ENCODE results near the gene NEUROD6.

NEUROD6 gene

DNA sequence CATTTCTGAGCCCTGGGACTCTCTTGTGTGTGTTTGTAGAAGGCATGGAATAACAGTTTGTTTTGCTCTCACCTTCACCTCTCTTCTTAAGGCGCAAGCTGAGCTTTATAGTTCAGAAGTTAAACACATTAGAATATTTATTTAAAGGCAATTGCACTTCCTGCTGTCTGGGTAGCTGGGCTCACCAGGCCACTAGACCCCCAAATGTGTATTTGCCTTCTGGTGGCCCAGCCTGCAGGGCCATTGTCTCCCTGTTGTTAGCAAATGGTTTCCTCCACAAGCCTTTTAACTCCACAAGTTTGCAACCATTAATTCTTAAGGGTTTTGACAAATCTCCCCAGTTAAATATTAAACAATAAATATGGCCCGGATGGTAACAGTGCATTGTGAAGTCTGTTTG lies 31.1 kb upstream of the NEUROD6 start:
- Histone ChIP-seq H3K4me1 (ENCODE audit: control insufficient read depth in 1 of 2, insufficient read depth in 1 of 2, low read depth in 1 of 2, low read length in 1 of 2) (no peaks in the 10 kb centered on the region), H3K9me3 (no peaks in the 10 kb centered on the region), H3K27me3 (no peaks in the 10 kb centered on the region), H3K27ac (no peak overlapping the region), H3K4me3 (ENCODE audit: low read depth in 1 of 2, low read length in 1 of 2) (no peak overlapping the region), H3K36me3 (no peaks in the 10 kb centered on the region)
- TF ChIP-seq, protein P1, sequence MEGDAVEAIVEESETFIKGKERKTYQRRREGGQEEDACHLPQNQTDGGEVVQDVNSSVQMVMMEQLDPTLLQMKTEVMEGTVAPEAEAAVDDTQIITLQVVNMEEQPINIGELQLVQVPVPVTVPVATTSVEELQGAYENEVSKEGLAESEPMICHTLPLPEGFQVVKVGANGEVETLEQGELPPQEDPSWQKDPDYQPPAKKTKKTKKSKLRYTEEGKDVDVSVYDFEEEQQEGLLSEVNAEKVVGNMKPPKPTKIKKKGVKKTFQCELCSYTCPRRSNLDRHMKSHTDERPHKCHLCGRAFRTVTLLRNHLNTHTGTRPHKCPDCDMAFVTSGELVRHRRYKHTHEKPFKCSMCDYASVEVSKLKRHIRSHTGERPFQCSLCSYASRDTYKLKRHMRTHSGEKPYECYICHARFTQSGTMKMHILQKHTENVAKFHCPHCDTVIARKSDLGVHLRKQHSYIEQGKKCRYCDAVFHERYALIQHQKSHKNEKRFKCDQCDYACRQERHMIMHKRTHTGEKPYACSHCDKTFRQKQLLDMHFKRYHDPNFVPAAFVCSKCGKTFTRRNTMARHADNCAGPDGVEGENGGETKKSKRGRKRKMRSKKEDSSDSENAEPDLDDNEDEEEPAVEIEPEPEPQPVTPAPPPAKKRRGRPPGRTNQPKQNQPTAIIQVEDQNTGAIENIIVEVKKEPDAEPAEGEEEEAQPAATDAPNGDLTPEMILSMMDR (IDR thresholded peaks at IDR 0.05) = no peak

DNA sequence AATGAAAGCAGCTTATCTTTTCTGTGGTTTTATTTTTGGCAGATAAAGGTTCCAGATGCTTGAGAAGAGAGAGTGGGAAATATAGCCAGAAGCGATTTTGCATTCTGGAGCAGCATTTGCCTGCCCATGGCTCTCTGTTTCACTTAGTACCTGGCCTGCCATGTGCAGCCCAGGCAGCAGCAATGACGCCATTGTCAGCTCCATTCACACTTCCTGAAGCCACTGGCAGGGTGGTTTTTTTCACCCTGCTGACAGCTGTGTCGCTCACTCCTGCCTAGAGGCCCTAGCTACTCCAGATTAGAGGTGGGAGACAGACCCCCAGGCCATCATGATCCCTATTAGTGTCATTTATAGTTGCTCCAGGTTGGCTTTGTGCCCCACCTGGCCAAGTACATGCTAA lies 30.1 kb upstream of the NEUROD6 start:
- Histone ChIP-seq H3K9me3 (no peaks in the 10 kb centered on the region), H3K4me1 (ENCODE audit: control insufficient read depth in 1 of 2, insufficient read depth in 1 of 2, low read depth in 1 of 2, low read length in 1 of 2) (no peaks in the 10 kb centered on the region), H3K4me3 (ENCODE audit: low read depth in 1 of 2, low read length in 1 of 2) (no peak overlapping the region), H3K27ac (no peak overlapping the region), H3K36me3 (no peaks in the 10 kb centered on the region), H3K27me3 (no peaks in the 10 kb centered on the region)
- TF ChIP-seq, protein P1 (IDR thresholded peaks at IDR 0.05) = no peak

DNA sequence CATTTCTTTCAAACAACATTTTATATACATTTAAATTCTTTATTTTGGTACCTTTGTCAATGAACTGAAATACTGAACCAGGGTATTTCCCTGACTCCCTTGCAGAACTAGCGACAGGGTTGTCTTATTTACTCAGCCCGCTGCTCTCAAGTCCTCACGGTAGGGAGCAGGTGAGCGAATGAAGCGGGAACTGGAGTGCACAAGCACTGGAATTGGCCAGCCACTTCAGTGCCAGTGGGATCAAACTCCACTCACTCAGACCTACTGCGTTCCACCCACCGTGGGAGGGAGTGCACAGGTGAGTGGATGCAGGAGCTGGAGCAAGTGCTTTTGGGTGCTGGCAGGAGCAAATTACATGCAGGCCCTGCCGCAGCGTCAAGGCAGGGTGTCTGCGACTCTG lies 28.1 kb upstream of the NEUROD6 start:
- Histone ChIP-seq H3K36me3 (no peaks in the 10 kb centered on the region), H3K4me1 (ENCODE audit: control insufficient read depth in 1 of 2, insufficient read depth in 1 of 2, low read depth in 1 of 2, low read length in 1 of 2) (no peaks in the 10 kb centered on the region), H3K9me3 (no peaks in the 10 kb centered on the region), H3K4me3 (ENCODE audit: low read depth in 1 of 2, low read length in 1 of 2) (no peak overlapping the region), H3K27ac (no peak overlapping the region), H3K27me3 (no peaks in the 10 kb centered on the region)
- TF ChIP-seq, protein P1 (IDR thresholded peaks at IDR 0.05) = no peak

DNA sequence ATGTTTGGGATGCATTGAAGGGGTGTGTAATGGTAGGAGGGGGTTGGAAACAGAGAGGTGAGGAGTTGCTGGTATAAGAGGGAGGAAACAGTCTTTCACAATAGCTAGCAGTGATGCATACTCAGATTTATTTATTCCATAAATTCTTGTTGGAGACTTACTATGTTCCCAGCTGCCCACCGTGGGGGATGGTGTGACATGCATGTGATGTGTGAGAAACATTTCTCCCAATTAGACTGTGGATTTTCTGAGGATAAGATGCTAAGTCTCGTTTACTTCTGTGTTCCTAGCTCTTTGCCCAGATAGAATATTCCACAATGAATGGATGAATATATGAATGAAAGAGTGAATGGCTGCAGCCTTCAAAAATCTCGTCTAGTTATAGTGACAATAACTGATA lies 23.0 kb upstream of the NEUROD6 start:
- Histone ChIP-seq H3K9me3 (no peaks in the 10 kb centered on the region), H3K27me3 (no peaks in the 10 kb centered on the region), H3K4me1 (ENCODE audit: control insufficient read depth in 1 of 2, insufficient read depth in 1 of 2, low read depth in 1 of 2, low read length in 1 of 2) (no peaks in the 10 kb centered on the region), H3K4me3 (ENCODE audit: low read depth in 1 of 2, low read length in 1 of 2) (no peak overlapping the region), H3K27ac (no peak overlapping the region), H3K36me3 (no peaks in the 10 kb centered on the region)
- TF ChIP-seq, protein P1 (IDR thresholded peaks at IDR 0.05) = no peak

DNA sequence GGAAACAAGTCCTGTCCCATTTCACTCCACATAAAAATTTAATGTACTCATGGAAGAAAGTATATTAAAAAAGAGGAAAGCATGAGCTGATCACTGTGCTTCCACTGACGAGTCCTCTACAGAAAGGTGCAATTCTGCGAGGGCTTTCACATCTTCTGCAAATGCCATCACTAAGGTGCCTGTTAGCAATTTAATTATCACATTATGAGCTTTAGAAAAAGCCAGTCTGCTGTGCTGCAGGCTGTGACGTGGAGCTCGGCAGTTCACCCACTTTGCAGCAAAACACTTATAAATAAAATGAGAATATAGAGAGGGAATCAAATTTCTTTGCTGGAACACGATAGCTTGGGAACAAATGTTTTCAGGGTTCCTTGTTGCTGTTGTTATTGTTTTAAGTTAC lies 22.5 kb upstream of the NEUROD6 start:
- Histone ChIP-seq H3K27me3 (no peaks in the 10 kb centered on the region), H3K9me3 (no peaks in the 10 kb centered on the region), H3K27ac (no peak overlapping the region), H3K4me1 (ENCODE audit: control insufficient read depth in 1 of 2, insufficient read depth in 1 of 2, low read depth in 1 of 2, low read length in 1 of 2) (no peaks in the 10 kb centered on the region), H3K4me3 (ENCODE audit: low read depth in 1 of 2, low read length in 1 of 2) (no peak overlapping the region), H3K36me3 (no peaks in the 10 kb centered on the region)
- TF ChIP-seq, protein P1 (IDR thresholded peaks at IDR 0.05) = no peak

DNA sequence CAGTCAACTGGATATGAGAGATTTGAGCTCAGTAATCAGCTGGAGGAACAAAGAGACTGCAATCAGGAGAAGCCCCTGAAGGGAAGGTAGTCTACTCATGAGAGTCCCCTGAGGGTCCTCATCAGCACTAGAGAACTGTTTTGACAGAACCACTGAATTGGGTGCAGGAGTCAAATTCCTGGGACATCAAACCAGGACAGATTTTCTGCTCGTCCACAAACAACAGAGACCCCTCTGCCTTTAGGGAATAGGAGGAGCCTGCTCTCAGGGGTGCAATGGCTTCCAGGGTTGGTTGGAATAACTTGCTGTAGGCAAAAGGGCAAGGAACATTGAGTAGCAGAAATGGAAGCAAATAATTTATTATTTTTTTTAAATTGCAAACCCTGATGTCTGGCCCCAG lies 21.9 kb upstream of the NEUROD6 start:
- Histone ChIP-seq H3K36me3 (no peaks in the 10 kb centered on the region), H3K4me3 (ENCODE audit: low read depth in 1 of 2, low read length in 1 of 2) (no peak overlapping the region), H3K27me3 (no peaks in the 10 kb centered on the region), H3K27ac (no peak overlapping the region), H3K9me3 (no peaks in the 10 kb centered on the region), H3K4me1 (ENCODE audit: control insufficient read depth in 1 of 2, insufficient read depth in 1 of 2, low read depth in 1 of 2, low read length in 1 of 2) (no peaks in the 10 kb centered on the region)
- TF ChIP-seq, protein P1 (IDR thresholded peaks at IDR 0.05) = no peak

All from neutrophil (primary cell).